Neural progenitor cell (in vitro differentiated cells): ENCODE results near the gene MASP2.

Experiments used
- CTCF ChIP-seq: fragments of 200-600 bp; sonication (generic); IDR thresholded peaks from 2 replicates; pipeline ENCODE4 v1.5.1; 2017; ENCODE audit warnings: antibody characterized with exemption, mild to moderate bottlenecking
- EZH2 ChIP-seq: fragments of 200-600 bp; sonication (generic); IDR thresholded peaks from 2 replicates; pipeline ENCODE4 v1.6.1; 2017; ENCODE audit warnings: antibody characterized with exemption, mild to moderate bottlenecking, moderate library complexity
- EZH2phosphoT487 ChIP-seq: fragments of 200-600 bp; sonication (generic); IDR thresholded peaks from 2 replicates; pipeline ENCODE4 v1.6.1; 2017; ENCODE audit warnings: antibody characterized with exemption

- TF ChIP-seq CTCF (no peak), EZH2phosphoT487 (no peak), EZH2 (no peak)
Observed at GRCh38 chr1:10986525-10986890, 60.5 kb downstream of the MASP2 start.
